ENCODE measurements around the gene DCX. TPM values are rescaled to one million over a fixed set of nuclear protein-coding genes. Genes with fewer than 3 reads are reported as not detected.

Gene DCX
- total RNA-seq, 4 donors from 2014 or later, result not detected

- intact Hi-C loops (cut with DNase I; ENCODE audit: low total_unique reads), result loop anchor here (5.0 kb wide), 1 partner anchor 993 kb away; no protein-coding TSS in a partner anchor
- Histone ChIP-seq H3K36me3 (no peaks in the 10 kb centered on the region), H3K4me3 (no peak overlapping the region), H3K27me3 (no peaks in the 10 kb centered on the region), H3K27ac (no peak overlapping the region), H3K4me1 (no peaks in the 10 kb centered on the region), H3K9me3 (no peaks in the 10 kb centered on the region)
- WGBS, 2 donors (ENCODE audit: low coverage in 1 of 2), result 24% methylated on average over 6 of the region's 6 CpGs; no CpG with 5 or more reads in 1 of the 2 donors
- DNase-seq, result no peak
- in situ Hi-C loops (cut with MboI; ENCODE audit: low pct_ligation_motif_present in 1 of 4, low pct_unique_long_range_greater_than_20kb in 1 of 4, low sequenced_read_pairs in 3 of 4), result no loop called here
- TF ChIP-seq CTCF (IDR thresholded peaks at IDR 0.05) (no peak), POLR2AphosphoS5 (IDR thresholded peaks at IDR 0.05) (no peak), EP300 (IDR thresholded peaks at IDR 0.05; ENCODE audit: low read depth) (no peak), POLR2A (IDR thresholded peaks at IDR 0.05) (no peak)
These were observed 32.9 kb upstream of the DCX start for GRCh38 chrX:111444881-111445280.

GRCh38 chrX:111443946-111444345 lies 32.0 kb upstream of the DCX start:
- no peak for DNase-seq
- intact Hi-C loops (cut with DNase I; ENCODE audit: low total_unique reads), result no loop called here
- in situ Hi-C loops (cut with MboI; ENCODE audit: low pct_ligation_motif_present in 1 of 4, low pct_unique_long_range_greater_than_20kb in 1 of 4, low sequenced_read_pairs in 3 of 4), result no loop called here
- H3K4me3 ChIP-seq, result no peak overlapping the region
- no peaks in the 10 kb centered on the region for H3K4me1 ChIP-seq
- H3K27ac ChIP-seq, result no peak overlapping the region
- 79% methylated on average over 1 of the region's 1 CpG; no CpG with 5 or more reads in 1 of the 2 donors for WGBS, 2 donors (ENCODE audit: low coverage in 1 of 2)
- H3K27me3 ChIP-seq, result no peaks in the 10 kb centered on the region
- no peaks in the 10 kb centered on the region for H3K9me3 ChIP-seq
- TF ChIP-seq POLR2AphosphoS5 (IDR thresholded peaks at IDR 0.05) (no peak), EP300 (IDR thresholded peaks at IDR 0.05; ENCODE audit: low read depth) (no peak), POLR2A (IDR thresholded peaks at IDR 0.05) (no peak), CTCF (IDR thresholded peaks at IDR 0.05) (no peak)
- H3K36me3 ChIP-seq, result no peaks in the 10 kb centered on the region

- no peak for TF ChIP-seq POLR2A (IDR thresholded peaks at IDR 0.05)
- no peak for TF ChIP-seq EP300 (IDR thresholded peaks at IDR 0.05; ENCODE audit: low read depth)
- TF ChIP-seq POLR2AphosphoS5 (IDR thresholded peaks at IDR 0.05), result no peak
- TF ChIP-seq CTCF (IDR thresholded peaks at IDR 0.05), result no peak
- Histone ChIP-seq H3K9me3 (no peaks in the 10 kb centered on the region), H3K27me3 (no peaks in the 10 kb centered on the region), H3K4me3 (no peak overlapping the region), H3K36me3 (no peaks in the 10 kb centered on the region), H3K27ac (no peak overlapping the region), H3K4me1 (no peaks in the 10 kb centered on the region)
- no peak for DNase-seq
- in situ Hi-C loops (cut with MboI; ENCODE audit: low pct_ligation_motif_present in 1 of 4, low pct_unique_long_range_greater_than_20kb in 1 of 4, low sequenced_read_pairs in 3 of 4) (no loop called here), intact Hi-C loops (cut with DNase I; ENCODE audit: low total_unique reads) (no loop called here)
- WGBS, 2 donors (ENCODE audit: low coverage in 1 of 2), result 79% methylated on average over 2 of the region's 2 CpGs; no CpG with 5 or more reads in 1 of the 2 donors
These were observed 30.8 kb upstream of the DCX start for GRCh38 chrX:111442791-111443190.

- no peak overlapping the region for H3K27ac ChIP-seq
- no peaks in the 10 kb centered on the region for H3K36me3 ChIP-seq
- 21 to 30% methylated on average over 1 of the region's 1 CpG for WGBS, 2 donors (ENCODE audit: low coverage in 1 of 2)
- H3K4me1 ChIP-seq, result no peaks in the 10 kb centered on the region
- intact Hi-C loops (cut with DNase I; ENCODE audit: low total_unique reads) (no loop called here), in situ Hi-C loops (cut with MboI; ENCODE audit: low pct_ligation_motif_present in 1 of 4, low pct_unique_long_range_greater_than_20kb in 1 of 4, low sequenced_read_pairs in 3 of 4) (no loop called here)
- no peak overlapping the region for H3K4me3 ChIP-seq
- H3K9me3 ChIP-seq, result no peaks in the 10 kb centered on the region
- no peaks in the 10 kb centered on the region for H3K27me3 ChIP-seq
- DNase-seq, result no peak
- TF ChIP-seq POLR2AphosphoS5 (IDR thresholded peaks at IDR 0.05) (no peak), POLR2A (IDR thresholded peaks at IDR 0.05) (no peak), EP300 (IDR thresholded peaks at IDR 0.05; ENCODE audit: low read depth) (no peak), CTCF (IDR thresholded peaks at IDR 0.05) (no peak)
These were observed 23.5 kb upstream of the DCX start for GRCh38 chrX:111435469-111435868.
